ENCODE data around the gene NREP. TPM values are rescaled to one million over a fixed set of nuclear protein-coding genes. Genes with fewer than 3 reads are reported as not detected.

The NREP gene, protein sequence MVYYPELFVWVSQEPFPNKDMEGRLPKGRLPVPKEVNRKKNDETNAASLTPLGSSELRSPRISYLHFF
- 28.6 TPM for total RNA-seq

- DNase-seq (ENCODE audit: low spot score) (peak; percentile 66), ATAC-seq (peak; percentile 57)
- intact Hi-C loops (cut with DNase I), result no loop called here
Measured at GRCh38 chr5:111756581-111757354, at the start of gene NREP. NREP (minus strand) TSS chr5:111757194; CDS start chr5:111755772, 1,422 bp downstream.

DNA sequence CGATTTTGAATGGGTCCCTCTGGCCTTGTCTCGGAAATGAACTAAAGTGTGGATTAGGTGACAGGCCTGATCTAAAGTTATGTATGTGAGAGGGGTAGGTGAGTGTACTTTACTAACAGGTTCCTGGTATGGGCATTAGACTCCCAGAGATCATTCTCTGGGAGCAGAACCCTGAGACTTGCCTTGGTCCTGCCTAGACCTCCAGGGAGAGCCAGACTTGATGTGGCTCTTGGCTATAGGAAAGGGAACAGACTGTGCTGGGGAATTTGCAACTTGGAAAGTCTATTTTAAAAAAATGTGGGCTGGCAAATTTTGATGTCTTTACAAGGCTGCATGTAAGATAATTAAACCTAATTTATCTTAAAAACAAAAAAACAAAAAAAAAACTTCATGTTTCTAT, 49.8 kb upstream of the NREP start:
- DNase-seq (ENCODE audit: low spot score) (no peak), ATAC-seq (no peak)
- intact Hi-C loops (cut with DNase I), result no loop called here

DNA sequence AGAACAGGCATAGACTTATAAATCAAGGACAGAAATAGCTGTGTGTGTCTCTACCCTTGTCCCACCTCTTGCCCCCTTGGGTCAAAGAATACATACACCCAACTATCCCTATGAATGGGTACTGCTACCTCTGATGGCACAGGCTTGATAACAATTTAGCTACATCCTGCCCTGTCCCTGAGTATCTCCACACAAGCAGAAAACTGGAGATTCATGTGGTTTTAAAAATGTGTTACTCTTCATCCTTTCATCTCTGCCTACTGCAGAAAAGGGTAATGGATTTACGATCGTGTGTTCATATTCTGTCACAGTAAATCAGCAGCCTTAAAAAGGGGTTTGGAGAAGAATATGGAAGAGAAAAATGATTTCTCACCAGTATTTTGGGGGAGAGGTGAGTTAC, 49.2 kb upstream of the NREP start:
- ATAC-seq (no peak), DNase-seq (ENCODE audit: low spot score) (no peak)
- intact Hi-C loops (cut with DNase I), result no loop called here

DNA sequence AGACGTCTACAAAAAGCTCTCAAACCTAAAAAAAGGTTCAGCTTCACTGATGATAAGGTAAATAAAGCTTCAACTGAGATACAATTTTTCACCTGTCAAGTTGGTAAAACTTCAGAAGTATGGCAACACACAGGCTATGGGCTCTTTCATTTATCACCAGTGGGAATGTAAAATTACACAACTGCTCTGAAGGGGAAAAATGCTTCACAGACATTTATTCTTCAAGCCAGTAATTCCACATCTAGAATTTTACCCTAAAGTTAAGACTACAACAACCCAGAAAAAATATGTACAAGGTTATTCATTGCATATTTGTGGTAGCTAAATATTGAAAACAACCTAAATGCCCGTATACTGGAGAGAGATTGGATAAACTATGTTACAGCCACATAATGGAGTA, 48.1 kb upstream of the NREP start:
- ATAC-seq (no peak), DNase-seq (ENCODE audit: low spot score) (no peak)
- intact Hi-C loops (cut with DNase I), result no loop called here

DNA sequence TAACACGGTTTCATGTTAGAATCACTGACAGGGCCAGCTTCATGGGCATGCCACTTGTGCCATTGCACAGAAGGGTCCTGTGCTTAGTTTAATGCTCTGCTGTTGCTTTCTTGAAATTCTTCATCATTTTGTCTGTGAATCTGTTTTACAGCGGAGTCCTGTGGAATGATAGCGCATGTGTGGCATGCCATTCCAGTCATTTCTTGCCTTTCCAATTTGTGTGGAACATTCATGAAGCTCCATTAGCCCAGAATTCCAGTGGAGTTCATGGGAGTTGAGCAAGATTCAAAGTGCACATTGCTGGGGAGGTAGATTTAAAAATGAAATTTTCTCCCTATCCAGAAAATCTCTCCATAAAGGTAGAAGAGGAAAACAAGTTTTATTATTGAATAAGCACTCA, 43.4 kb upstream of the NREP start:
- intact Hi-C loops (cut with DNase I), result no loop called here
- DNase-seq (ENCODE audit: low spot score) (no peak), ATAC-seq (no peak)

- no peak for DNase-seq (ENCODE audit: low spot score)
- intact Hi-C loops (cut with DNase I), result no loop called here
- no peak for ATAC-seq
Measured at GRCh38 chr5:111795142-111795541, 38.1 kb upstream of the NREP start.

DNA sequence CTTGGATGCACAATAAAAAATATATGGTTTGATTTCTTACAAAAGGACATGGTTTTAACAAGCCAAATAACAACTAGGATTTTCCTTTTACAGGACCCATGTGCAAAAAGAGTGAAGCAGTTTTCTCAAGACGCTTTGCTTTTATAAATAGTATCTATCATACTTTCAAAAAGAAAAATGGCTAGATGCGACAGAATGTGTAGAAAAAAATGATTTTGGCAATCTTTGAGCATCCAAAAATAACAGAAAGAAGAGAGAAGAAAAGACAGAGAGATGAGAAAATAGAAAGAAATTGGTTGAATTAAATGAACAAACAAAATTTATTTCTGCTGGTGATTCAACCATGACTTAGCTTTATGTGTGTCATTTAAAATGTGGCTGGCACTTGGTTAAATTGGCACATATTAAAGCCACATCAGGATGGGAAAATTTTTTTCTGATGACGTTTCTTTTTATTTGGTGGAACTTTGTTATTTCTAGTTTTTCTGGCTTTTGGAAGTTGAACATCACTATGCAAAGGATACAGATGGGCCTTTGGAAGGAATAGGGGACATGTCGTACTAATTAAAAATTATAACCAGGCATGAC, 35.6 kb upstream of the NREP start:
- intact Hi-C loops (cut with DNase I), result no loop called here
- DNase-seq (ENCODE audit: low spot score) (no peak), ATAC-seq (no peak)

DNA sequence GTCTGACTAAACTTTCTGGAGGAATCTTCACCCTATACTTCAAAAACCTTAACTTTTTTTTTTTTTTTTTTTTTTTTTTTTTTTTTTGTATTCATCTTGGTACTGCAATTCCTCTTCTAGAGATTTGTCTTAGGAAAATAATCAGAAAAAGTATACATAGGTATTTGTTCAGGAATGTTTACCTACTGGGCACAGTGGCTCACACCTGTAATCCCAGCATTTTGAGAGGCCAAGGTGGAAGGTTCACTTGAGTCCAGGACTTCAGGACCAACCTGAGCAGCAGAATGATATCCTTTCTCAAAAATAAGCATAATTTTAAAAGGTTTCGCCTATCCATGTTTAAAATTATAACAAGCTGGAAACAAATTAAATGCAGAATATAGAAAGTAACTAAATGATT, 33.3 kb upstream of the NREP start:
- intact Hi-C loops (cut with DNase I), result no loop called here
- DNase-seq (ENCODE audit: low spot score) (no peak), ATAC-seq (no peak)

DNA sequence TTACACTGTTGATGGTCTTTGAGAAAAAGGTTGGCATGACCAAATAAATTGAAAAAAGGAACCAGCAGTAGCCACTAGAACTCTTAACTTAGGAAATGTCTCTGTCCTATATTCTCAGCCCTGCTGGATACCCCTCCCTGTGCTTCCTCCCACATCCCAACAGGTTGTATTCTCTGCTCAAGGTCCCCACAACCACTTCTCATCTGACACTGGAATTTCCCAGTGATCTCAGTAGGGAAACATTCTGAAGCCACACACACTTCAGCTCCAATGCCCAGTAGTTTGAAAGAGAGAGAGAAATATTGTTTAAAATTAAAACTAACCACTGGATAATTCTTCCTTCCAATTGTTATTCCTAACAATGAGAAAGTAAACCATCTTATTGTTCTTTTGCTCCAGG, 30.0 kb upstream of the NREP start:
- intact Hi-C loops (cut with DNase I), result no loop called here
- DNase-seq (ENCODE audit: low spot score) (no peak), ATAC-seq (no peak)

GRCh38 chr5:111784491-111785181, 27.6 kb upstream of the NREP start:
- no peak for ATAC-seq
- DNase-seq (ENCODE audit: low spot score), result no peak
- intact Hi-C loops (cut with DNase I), result no loop called here

DNA sequence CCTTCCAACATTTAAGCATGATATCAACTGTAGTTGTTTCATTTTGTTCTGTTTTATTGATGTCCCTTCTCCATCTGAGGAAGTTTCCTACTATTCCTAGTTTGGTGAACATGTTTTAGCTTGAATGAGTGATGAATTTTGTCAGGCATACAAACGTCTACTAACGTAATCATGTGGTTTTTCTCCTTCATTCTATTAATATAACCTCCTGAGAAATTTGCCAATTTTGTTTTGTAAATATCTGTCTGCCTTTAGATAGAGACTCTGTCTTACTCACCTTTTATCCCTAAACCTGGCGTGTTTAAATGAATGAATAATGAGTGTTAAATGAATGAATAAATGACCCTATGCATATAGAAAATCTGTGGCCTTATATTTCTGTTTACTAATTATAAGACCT, 26.5 kb upstream of the NREP start:
- DNase-seq (ENCODE audit: low spot score) (no peak), ATAC-seq (no peak)
- intact Hi-C loops (cut with DNase I), result no loop called here

DNA sequence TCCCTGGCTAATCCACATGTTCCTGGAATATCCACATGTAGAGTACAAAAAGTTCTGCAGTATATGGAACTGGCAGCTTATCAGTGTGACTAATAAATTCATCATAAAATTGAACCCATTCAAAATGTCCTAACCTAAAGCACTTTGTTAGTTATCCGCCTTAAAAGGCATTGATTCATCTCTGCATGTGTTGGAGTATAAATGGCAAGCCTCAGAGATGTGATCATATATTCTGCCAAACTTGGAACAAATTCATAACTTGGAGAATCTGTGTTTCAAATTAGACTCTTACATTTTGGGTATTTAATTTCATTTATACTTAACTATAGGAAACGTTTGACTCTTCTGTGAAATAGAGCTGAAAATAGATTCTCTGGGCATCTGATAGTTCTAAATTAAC, 25.2 kb upstream of the NREP start:
- intact Hi-C loops (cut with DNase I), result no loop called here
- DNase-seq (ENCODE audit: low spot score), result no peak
- ATAC-seq, result no peak

GRCh38 chr5:111781200-111781599, 24.2 kb upstream of the NREP start:
- intact Hi-C loops (cut with DNase I), result no loop called here
- ATAC-seq (peak; percentile 68), DNase-seq (ENCODE audit: low spot score) (peak; percentile 74)

- DNase-seq (ENCODE audit: low spot score) (no peak), ATAC-seq (no peak)
- intact Hi-C loops (cut with DNase I), result no loop called here
Measured at GRCh38 chr5:111779922-111780292, 22.9 kb upstream of the NREP start.

GRCh38 chr5:111779260-111779921, 22.4 kb upstream of the NREP start:
- intact Hi-C loops (cut with DNase I), result no loop called here
- no peak for ATAC-seq
- no peak for DNase-seq (ENCODE audit: low spot score)

DNA sequence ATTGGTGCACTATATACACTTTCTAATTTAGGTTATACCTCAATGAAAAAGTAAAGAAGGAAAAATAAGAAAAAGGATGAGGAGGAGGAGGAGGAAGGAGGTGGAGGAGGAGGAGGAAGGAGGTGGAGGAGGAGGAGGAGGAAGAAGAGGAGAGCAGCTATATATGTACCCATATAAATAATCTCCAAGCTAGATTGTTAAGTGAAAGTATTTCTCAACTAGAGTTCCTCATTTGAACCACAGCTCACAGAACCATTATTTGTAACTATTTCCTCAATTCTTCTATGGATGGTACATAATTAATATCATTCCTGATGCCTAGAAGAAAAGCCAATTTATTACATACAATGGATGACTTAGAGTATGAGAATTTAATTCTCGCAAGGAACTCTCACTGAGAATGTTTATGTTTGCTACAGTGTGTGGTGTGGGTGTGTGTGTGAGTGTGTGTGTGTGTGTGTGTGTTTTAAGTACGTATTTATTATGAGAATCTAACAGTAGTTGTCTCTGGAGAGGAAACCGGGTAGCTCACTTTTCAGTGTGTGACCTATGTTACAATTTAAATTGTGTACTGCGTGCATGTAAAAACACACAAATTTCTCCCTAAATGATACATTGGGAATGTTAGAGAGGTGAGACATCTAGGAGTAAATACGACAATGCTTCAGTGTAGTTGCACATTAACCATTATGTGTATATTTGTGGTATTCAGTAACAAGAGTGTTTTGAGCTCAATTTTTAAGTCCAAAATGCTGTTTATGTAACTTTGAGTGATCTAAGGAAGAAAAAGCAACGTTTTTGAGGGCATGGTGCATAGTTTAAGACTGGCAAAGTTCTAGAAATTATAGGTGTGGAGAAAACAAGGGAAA, 20.2 kb upstream of the NREP start:
- ATAC-seq (no peak), DNase-seq (ENCODE audit: low spot score) (no peak)
- intact Hi-C loops (cut with DNase I), result no loop called here

- intact Hi-C loops (cut with DNase I), result no loop called here
- no peak for ATAC-seq
- no peak for DNase-seq (ENCODE audit: low spot score)
Measured at GRCh38 chr5:111775224-111775623, 18.2 kb upstream of the NREP start.

- ATAC-seq, result peak; percentile 34
- peak; percentile 59 for DNase-seq (ENCODE audit: low spot score)
- intact Hi-C loops (cut with DNase I), result no loop called here
Measured at GRCh38 chr5:111774525-111774924, 17.5 kb upstream of the NREP start.
